ENCODE measurements around the gene TRPM2.

GRCh38 chr21:44427241-44428120 lies 74.1 kb downstream of the TRPM2 start:
- TF ChIP-seq CTCF (IDR thresholded peaks at IDR 0.05) (no peak), POLR2A (IDR thresholded peaks at IDR 0.05) (no peak)

All from Peyer's patch (tissue), 4 donors.